GM11168 (cell line): Measurements from ENCODE around the gene CDK14.

Experiments
- in situ Hi-C: fragments of 300-500 bp; cut with MboI; formaldehyde crosslinking; loops from one replicate; pipeline ENCODE4 v1.12.0; 2022; ENCODE audit warnings: low sequenced_read_pairs; ENCODE audit not compliant: unreplicated experiment

Gene CDK14

DNA sequence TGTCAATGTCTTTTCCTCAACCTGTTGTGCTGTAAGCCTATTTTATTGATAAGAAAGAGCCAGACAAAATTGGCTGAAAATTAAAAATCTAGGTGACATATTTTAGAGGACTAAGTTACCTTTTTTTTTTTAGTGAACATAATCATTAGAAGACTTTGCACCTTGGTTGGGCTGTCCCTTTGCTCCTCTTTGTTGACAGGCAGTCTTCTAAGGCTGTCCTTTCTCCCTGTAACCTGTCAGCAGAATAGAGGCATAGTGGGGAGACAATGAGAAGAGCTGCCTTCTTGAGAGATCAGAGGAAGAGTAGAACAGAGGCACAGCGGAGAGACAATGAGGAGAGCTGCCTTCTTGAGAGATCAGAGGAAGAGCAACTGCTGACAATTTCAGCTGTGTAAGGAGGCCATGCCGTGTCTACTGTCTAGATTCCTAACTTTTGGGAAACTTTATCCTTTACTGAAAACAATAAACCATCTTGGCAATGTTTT is 429.8 kb downstream of the CDK14 start:
- in situ Hi-C loops: loop anchor here (10.0 kb wide), 1 partner anchor 321 kb away; no protein-coding TSS in a partner anchor

DNA sequence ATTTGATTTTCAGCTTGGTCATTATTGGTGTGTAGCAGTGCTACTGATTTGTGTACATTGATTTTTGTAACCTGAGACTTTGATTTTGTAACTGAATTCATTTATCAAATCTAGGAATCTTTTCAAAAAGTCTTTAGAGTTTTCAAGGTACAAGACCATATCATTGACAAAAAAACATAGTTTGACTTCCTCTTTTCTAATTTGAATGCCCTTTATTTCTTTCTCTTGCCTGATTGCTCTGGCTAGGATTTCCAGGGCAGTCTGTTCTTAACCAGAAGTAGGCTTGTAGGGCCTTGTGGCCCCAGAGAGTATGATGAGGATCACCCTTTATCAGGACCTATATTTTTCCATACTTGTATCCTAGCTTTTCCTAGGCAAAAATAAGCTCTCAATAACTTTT is 433.6 kb downstream of the CDK14 start:
- in situ Hi-C loops: loop anchor here (10.0 kb wide), 1 partner anchor 325 kb away; no protein-coding TSS in a partner anchor

DNA sequence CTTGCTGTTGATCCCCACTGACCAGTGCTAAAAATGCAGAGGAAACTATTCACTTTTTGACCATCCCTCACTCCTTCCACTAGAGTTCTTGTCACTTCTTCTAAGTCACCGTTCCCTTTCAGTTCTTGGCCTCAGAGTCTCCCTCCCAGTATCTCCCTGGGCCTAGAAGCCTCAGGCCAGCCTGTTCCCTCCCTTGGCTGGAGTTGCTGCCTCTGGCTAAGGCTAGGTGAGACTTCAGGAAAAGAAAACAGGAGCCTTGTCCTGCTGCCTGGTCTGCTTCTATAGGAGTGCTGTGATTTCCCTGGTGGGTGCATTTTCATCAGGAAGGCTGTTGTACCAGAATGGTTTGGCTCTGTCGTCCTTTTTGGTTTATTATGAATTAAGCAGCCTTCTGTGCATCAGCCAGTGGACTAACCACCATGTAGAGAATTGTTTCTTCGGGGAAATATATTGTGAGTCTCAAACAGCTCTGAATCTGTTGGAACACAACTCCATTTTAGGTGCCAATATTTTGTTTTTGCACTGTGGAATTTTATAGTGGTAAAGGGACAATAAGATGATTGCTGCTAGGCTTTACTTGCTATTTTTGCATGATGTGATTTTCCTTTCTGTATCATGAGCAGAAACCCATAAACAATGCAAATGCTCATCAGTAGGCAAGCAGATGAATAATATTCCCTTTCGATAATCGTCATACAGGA is 434.7 kb downstream of the CDK14 start:
- in situ Hi-C loops: no loop called here

DNA sequence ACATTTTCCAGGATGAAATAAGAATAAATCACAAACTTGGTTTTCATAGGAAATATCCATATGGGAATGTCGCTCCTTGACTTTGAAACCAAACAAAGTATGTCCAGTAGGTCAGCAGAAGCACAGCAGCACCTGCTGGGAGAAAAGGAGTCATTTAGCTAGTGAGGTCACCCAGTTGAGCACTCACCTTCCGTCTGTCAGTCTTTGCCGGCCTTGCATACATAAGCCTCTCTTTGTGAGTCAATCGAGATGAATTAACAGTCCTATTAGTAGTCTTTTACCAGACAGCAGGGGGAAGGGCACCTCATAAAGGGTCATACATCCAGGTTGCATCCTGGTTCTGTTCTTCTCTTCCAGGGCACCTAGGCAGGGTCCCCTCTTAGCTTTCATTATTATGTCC is 435.6 kb downstream of the CDK14 start:
- in situ Hi-C loops: no loop called here

DNA sequence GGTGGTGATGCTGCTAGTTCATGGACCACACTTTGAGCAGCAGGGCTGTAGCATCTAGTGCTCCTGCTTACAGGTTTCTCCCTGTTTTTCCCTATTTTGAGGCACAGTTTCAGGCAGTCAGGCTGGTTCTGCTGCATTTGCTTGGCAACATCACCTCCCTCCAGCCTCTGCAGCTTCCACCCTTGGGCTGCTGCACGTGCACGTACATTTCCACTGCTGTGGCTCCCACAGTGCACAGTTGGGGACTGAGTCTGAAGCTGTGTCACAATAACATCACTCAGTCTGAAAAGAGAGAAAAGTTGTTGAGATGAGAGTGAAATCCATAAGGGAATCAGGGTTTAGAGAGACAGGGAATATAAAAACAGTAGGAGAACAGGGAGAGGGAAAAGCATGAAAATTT is 437.5 kb downstream of the CDK14 start:
- in situ Hi-C loops: no loop called here

GRCh38 chr7:91034459-91035368 is 438.6 kb downstream of the CDK14 start:
- in situ Hi-C loops: no loop called here

GRCh38 chr7:91039033-91039432 is 442.9 kb downstream of the CDK14 start:
- in situ Hi-C loops: no loop called here

GRCh38 chr7:91041141-91041540 is 445.0 kb downstream of the CDK14 start:
- in situ Hi-C loops: no loop called here

- in situ Hi-C loops: no loop called here
Measured at GRCh38 chr7:91041901-91042484, 445.9 kb downstream of the CDK14 start.

DNA sequence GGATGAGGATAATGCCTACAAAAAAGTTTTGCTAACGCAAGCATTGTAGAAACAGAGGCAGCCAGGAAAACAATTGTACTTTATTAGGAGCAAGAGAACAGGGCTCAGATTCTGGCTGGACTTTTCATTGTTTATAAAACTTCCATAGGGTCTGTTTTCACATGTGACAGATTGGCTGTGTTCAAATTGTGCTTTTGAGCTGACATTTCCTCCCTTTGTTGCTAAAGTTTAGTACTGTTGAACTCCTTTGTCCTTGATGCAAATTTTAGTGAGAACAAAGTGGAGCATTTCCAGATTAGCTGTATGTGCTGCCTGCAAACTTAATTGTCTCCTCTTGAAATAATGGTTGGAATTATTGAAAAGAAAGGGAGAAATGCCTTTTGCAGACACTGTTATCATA is 447.1 kb downstream of the CDK14 start:
- in situ Hi-C loops: no loop called here

DNA sequence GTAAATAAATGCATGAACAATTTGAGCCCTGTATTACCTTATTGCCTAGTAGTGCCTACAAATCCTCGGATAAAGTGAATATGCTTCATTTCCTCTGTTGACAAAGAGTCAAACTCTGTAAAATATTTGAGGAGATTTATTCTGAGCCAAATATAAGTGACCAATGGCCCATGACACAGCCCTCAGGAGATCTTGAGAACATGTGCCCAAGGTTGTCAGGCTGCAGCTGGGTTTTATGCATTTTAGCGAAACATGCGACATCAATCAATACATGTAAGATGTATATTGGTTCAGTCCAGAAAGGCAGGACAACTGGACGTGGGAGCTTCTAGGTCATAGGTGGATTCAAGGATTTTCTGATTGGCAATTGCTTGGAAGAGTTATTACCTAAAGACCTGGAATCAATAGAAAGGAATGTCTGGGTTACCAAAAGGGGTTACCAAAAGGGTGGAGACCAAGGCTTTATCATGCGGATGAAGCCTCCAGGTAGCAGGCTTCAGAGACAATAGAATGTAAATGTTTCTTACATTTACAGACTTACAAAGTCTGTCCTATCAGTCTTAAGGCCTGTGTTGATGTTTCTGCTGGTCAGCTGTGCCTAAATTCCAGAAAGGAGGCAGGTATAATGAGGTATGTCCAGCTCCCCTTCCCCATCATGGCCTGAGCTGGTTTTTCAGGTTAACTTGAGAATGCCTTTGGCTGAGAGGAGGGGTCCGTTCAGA is 448.0 kb downstream of the CDK14 start:
- in situ Hi-C loops: no loop called here

GRCh38 chr7:91045606-91046005 is 449.5 kb downstream of the CDK14 start:
- in situ Hi-C loops: no loop called here

- in situ Hi-C loops: no loop called here
Measured at GRCh38 chr7:91046322-91047089, 450.4 kb downstream of the CDK14 start.

DNA sequence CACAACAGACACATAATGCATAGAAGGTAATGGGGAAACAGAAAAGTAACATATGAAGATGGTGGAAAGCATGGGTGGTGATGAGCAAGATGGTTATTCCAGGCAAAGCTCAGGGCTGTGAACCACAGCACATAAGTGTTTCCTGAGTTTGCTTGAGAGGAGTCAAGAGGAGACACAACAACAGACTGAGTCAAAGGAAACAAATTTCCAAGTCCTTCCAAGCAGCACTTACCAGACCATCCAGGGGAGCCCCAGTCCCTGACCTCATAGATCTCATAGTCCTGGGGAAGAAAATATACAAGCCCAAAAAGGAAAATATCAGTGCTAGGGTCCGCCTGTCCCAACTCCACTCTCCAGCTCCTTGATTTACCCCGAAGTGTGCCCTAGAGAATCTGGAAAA is 451.5 kb downstream of the CDK14 start:
- in situ Hi-C loops: no loop called here

- in situ Hi-C loops: no loop called here
Measured at GRCh38 chr7:91050677-91051076, 454.6 kb downstream of the CDK14 start.

DNA sequence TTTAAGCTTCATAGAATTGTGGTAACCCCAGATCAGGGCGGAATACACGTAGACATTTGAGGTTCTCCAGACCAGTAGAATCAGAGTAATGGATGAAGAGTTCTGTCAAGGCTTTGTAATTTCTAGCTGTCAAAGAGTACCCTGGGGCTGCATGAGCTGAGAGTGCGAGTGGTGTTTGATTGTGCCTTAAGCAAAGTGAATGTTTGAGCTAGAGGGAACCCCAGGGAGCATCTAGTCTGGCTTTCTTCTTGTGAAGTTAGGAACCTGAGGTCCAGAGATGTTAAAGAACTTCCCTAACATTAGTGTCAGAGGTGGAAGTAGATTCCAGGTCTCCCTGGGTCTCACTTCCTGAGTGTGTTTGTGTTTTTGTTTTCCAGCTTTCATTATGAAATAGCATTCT is 455.8 kb downstream of the CDK14 start:
- in situ Hi-C loops: no loop called here

GRCh38 chr7:91054374-91054773 is 458.3 kb downstream of the CDK14 start:
- in situ Hi-C loops: no loop called here

DNA sequence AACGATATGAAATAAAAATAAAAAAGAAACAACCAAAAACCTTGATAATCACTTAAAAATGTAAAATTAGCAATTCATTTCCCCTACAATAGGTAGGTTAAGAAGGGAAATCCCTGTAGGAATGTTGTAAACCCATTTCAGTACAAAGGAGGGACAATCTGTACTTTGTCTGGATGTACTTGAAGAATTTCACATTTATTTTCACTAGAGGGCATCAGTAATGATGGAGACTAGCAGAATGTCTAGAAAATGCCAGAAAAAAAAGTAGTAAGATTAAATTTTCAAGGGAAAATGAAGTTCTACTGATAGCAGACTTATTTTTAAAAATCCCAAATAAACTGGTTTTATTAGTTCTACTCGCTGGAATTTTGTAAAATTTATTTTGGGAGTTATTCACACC is 459.1 kb downstream of the CDK14 start:
- in situ Hi-C loops: no loop called here

DNA sequence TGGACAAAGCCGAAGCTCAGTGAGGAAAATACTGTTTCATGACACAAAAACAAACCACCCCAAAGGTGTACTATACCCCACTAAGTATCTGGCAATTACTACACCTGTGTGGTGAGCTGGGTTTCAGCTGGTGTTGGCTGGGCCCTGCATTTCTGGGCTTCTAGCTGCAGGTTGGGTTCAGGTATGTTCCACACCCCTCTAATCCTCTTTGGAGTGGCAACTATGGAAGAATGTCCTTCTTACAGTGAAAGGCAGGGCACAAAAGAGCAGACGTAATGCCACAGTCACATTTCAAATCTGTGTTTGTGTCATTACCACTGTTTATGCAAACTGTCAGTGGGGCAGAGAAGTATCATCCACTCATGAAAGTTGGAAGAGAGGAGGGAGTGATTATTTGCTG is 466.6 kb downstream of the CDK14 start:
- in situ Hi-C loops: no loop called here

GRCh38 chr7:91064052-91064451 is 467.9 kb downstream of the CDK14 start:
- in situ Hi-C loops: no loop called here
